K562 (cell line): ENCODE measurements around the gene PGM5. TPM values are rescaled to one million over a fixed set of nuclear protein-coding genes. Genes with fewer than 3 reads are reported as not detected.

Experiments used
- ATAC-seq: fragments of 200-7000 bp; cut with Tn5 transposase; 3 replicates; pipeline ENCODE4 v1.9.1; 2020; ENCODE audit warnings: moderate library complexity
- BruUV-seq: library from RNA; stranded (reverse); fragments of 400-500 nt; replicated peaks from 2 replicates; lab custom pipeline; 2021; lab: Mats Ljungman, UMichigan
- CTCF ChIA-PET: fragments of 300-600 bp; formaldehyde crosslinking; extraction: SDS; loops from one replicate; lab custom pipeline; 2021; ENCODE audit warnings: low intra/inter-chr PET ratio; lab: Yijun Ruan, JAX
- POLR2A ChIA-PET: fragments of 300-600, 350-650 bp; sonication (Branson Sonifier 250); formaldehyde crosslinking; extraction: SDS; loops from one replicate; lab custom pipeline; 2021; ENCODE audit warnings: antibody characterized with exemption, inconsistent platforms; lab: Yijun Ruan, JAX
- DNase-seq, 4 experiments: peaks; one replicate each; pipeline versions ENCODE4 v3.0.0 to v3.0.0-alpha.2; 2011 to 2018; ENCODE audit warnings: low spot score in 3 of 4, mixed read lengths in 3 of 4; ENCODE audit errors: extremely low read depth in 1 of 4
- FAIRE-seq: peaks from 2 replicates; lab custom pipeline; 2011; peaks lifted over from hg19 to GRCh38; lab: Jason Lieb, UNC
- H2AFZ ChIP-seq: 2 replicates; pipeline ENCODE4 v1.6.0; 2011; ENCODE audit warnings: low read depth, low read length, control low read depth, inconsistent platforms
- H3K27ac ChIP-seq: fragments of 200-600 bp; 3 replicates; pipeline ENCODE4 v1.8.0; 2011; ENCODE audit warnings: low read depth, mild to moderate bottlenecking, control low read depth, inconsistent platforms, low read length, moderate library complexity, mixed read lengths; ENCODE audit errors: extremely low read depth
- H3K27me3 ChIP-seq, 2 experiments: fragments of 300-600 bp in 1 of 2; 2 replicates in 1 of 2; 3 replicates in 1 of 2; pipeline versions ENCODE4 v1.6.0 to v1.8.0; 2011; ENCODE audit warnings: inconsistent platforms in 2 of 2, low read length in 2 of 2, mild to moderate bottlenecking in 1 of 2, mixed read lengths in 1 of 2, moderate library complexity in 1 of 2; ENCODE audit not compliant: control insufficient read depth in 2 of 2, insufficient read depth in 2 of 2
- H3K36me3 ChIP-seq: fragments of 300-600 bp; 3 replicates; pipeline ENCODE4 v1.8.0; 2011; ENCODE audit warnings: mild to moderate bottlenecking, low read length, inconsistent platforms; ENCODE audit not compliant: control insufficient read depth, insufficient read depth
- H3K4me1 ChIP-seq, 2 experiments: fragments of 200-600 bp in 1 of 2; replicated peaks in 1 of 2; 2 replicates in 1 of 2; 3 replicates in 1 of 2; pipeline versions ENCODE4 v1.5.1 to v1.8.0; 2011; ENCODE audit warnings: inconsistent platforms in 2 of 2, low read length in 2 of 2, mild to moderate bottlenecking in 1 of 2, mixed read lengths in 1 of 2, moderate library complexity in 1 of 2; ENCODE audit not compliant: control insufficient read depth in 2 of 2, insufficient read depth in 2 of 2
- H3K4me2 ChIP-seq: 2 replicates; pipeline ENCODE4 v1.6.1; 2011; ENCODE audit warnings: low read length, control low read depth, inconsistent platforms, mixed read lengths; ENCODE audit not compliant: insufficient read depth
- H3K4me3 ChIP-seq: fragments of 200-600 bp; sonication (generic), shearing (Covaris generic); 2 replicates; pipeline ENCODE4 v1.5.1; 2016; ENCODE audit warnings: control low read depth, inconsistent platforms
- H3K79me2 ChIP-seq: fragments of 200-600 bp; 3 replicates; pipeline ENCODE4 v1.8.0; 2011; ENCODE audit warnings: low read length, inconsistent platforms; ENCODE audit not compliant: control insufficient read depth, insufficient read depth
- H3K9ac ChIP-seq, 2 experiments: 2 replicates each; pipeline versions ENCODE4 v1.6.0 to v1.6.1; 2011; ENCODE audit warnings: low read depth in 2 of 2, low read length in 2 of 2, control low read depth in 1 of 2, inconsistent platforms in 1 of 2, mild to moderate bottlenecking in 1 of 2, mixed read lengths in 1 of 2; ENCODE audit not compliant: insufficient read depth in 1 of 2
- H3K9me1 ChIP-seq: one replicate; pipeline ENCODE4 v1.6.0; 2011; ENCODE audit warnings: inconsistent platforms, mild to moderate bottlenecking, low read length, moderate library complexity; ENCODE audit not compliant: control insufficient read depth, insufficient read depth
- H3K9me3 ChIP-seq: replicated peaks from 2 replicates; pipeline ENCODE4 v1.5.1; 2011; ENCODE audit warnings: low read depth, low read length, inconsistent platforms; ENCODE audit not compliant: control insufficient read depth, insufficient read depth
- H4K20me1 ChIP-seq: replicated peaks from 2 replicates; pipeline ENCODE4 v1.6.1; 2011; ENCODE audit warnings: low read length, inconsistent platforms, mixed read lengths; ENCODE audit not compliant: control insufficient read depth, insufficient read depth
- BCL6 ChIP-seq: fragments of 250-450 bp; sonication (Bioruptor Pico); IDR thresholded peaks from 2 replicates; pipeline ENCODE4 v1.4.0; 2020
- CHD2 ChIP-seq: IDR thresholded peaks from 2 replicates; pipeline ENCODE4 v1.6.1; 2011; ENCODE audit warnings: low read depth, low read length
- CTBP1 ChIP-seq: fragments of 450-650 bp; IDR thresholded peaks from 2 replicates; pipeline ENCODE4 v1.6.1; 2016; ENCODE audit warnings: borderline replicate concordance
- HNRNPLL ChIP-seq: fragments of 200-400 bp; formaldehyde crosslinking; IDR thresholded peaks from 2 replicates; pipeline ENCODE4 v1.6.1; 2017; ENCODE audit warnings: low read length, low read depth, mild to moderate bottlenecking; ENCODE audit not compliant: poor library complexity, severe bottlenecking
- HOXB6 ChIP-seq: fragments of 250-450 bp; sonication (Bioruptor Pico); IDR thresholded peaks from 2 replicates; pipeline ENCODE4 v1.5.1; 2022; ENCODE audit warnings: mild to moderate bottlenecking, borderline replicate concordance
- IRF1 ChIP-seq: sonication (generic); formaldehyde crosslinking; IDR thresholded peaks from 2 replicates; pipeline ENCODE4 v1.8.0; 2022; ENCODE audit warnings: missing genetic modification reagents, mild to moderate bottlenecking, borderline replicate concordance
- NELFE ChIP-seq: IDR thresholded peaks from 2 replicates; pipeline ENCODE4 v1.6.1; 2011; ENCODE audit warnings: mild to moderate bottlenecking; ENCODE audit not compliant: insufficient read depth, insufficient read length
- NFE2 ChIP-seq: IDR thresholded peaks from 2 replicates; pipeline ENCODE4 v1.6.1; 2014; ENCODE audit warnings: antibody characterized with exemption, low read depth
- RB1 ChIP-seq: fragments of 450-650 bp; IDR thresholded peaks from 2 replicates; pipeline ENCODE4 v1.6.1; 2017; ENCODE audit warnings: low read depth, mild to moderate bottlenecking
- SMARCE1 ChIP-seq: fragments of 450-650 bp; IDR thresholded peaks from 2 replicates; pipeline ENCODE4 v1.7.1; 2016; ENCODE audit warnings: mild to moderate bottlenecking
- SOX6 ChIP-seq: fragments of 450-650 bp; IDR thresholded peaks from 2 replicates; pipeline ENCODE4 v1.6.1; 2014; ENCODE audit warnings: mild to moderate bottlenecking
- THRA ChIP-seq: fragments of 450-650 bp; IDR thresholded peaks from 2 replicates; pipeline ENCODE4 v1.6.1; 2017; ENCODE audit warnings: mild to moderate bottlenecking, moderate library complexity
- ZC3H8 ChIP-seq: fragments of 450-650 bp; IDR thresholded peaks from 2 replicates; pipeline ENCODE4 v1.6.1; 2017
- ZNF57 ChIP-seq: fragments of 450-650 bp; formaldehyde crosslinking; IDR thresholded peaks from 2 replicates; pipeline ENCODE4 v1.4.0; 2020; ENCODE audit warnings: mild to moderate bottlenecking, moderate library complexity
- ZNF589 ChIP-seq: fragments of 200-800 bp; sonication (Bioruptor generic); IDR thresholded peaks from 2 replicates; pipeline ENCODE4 v1.6.1; 2016; ENCODE audit warnings: low read depth, missing genetic modification characterization, missing compliant biosample characterization
- in situ Hi-C: fragments of 300-500 bp; cut with MboI; formaldehyde crosslinking; loops from 4 replicates; pipeline ENCODE4 v1.15.0; 2018; ENCODE audit warnings: inconsistent platforms, mixed read lengths
- intact Hi-C: fragments of 100-400 bp; cut with micrococcal nuclease; formaldehyde crosslinking; loops from 2 replicates; pipeline ENCODE4 v1.14.2; 2022
- polyA plus RNA-seq, 8 experiments: library from polyadenylated mRNA; depleted of rRNA in 4 of 8; stranded (reverse) in 5 of 8; unstranded in 3 of 8; fragments of >200 nt; fragmentation: Nextera tagmentation in 2 of 8; fragmentation: Illumina TruSeq in 1 of 8; extraction: Ambion mirVana in 2 of 8; extraction: Trizol in 1 of 8; gene quantifications; 2 replicates each; pipeline versions ENCODE4 v1.2.1 to v1.2.3, GENCODE V29; 2011 to 2014; ENCODE audit warnings: inconsistent platforms in 1 of 8, missing spikeins in 1 of 8
- total RNA-seq, 7 experiments: library from RNA; depleted of rRNA in 6 of 7; stranded (reverse); fragments of >200 nt in 6 of 7; fragmentation: Illumina TruSeq in 2 of 7; extraction: Trizol in 2 of 7; gene quantifications; 2 replicates each; pipeline versions ENCODE4 v1.2.1 to v1.2.3, GENCODE V29; 2011 to 2021; ENCODE audit warnings: low replicate concordance in 1 of 7

The PGM5 gene
- total and polyA plus RNA-seq, 9 of the 15 experiments (the other 6 are each of a cell fraction or from before 2014, with no cell fraction given), result 0.03 to 0.24 (median 0.15) TPM; not detected in 1

GRCh38 chr9:68547417-68547816, 191.0 kb downstream of the PGM5 start:
- Histone ChIP-seq H3K4me3 (no peak overlapping the region), H3K4me2 (no peak overlapping the region)
- POLR2A ChIA-PET, result no interaction called here
- BruUV-seq, result no TSS peak
- no peak for TF ChIP-seq ZC3H8
- TF ChIP-seq IRF1 (CRISPR knock-in tag), result no peak
- no peak for TF ChIP-seq THRA
- TF ChIP-seq CHD2, result no peak
- no peak for TF ChIP-seq HOXB6
- no peak for TF ChIP-seq NFE2
- TF ChIP-seq CTBP1, result no peak
- no peak for TF ChIP-seq SMARCE1
- TF ChIP-seq RB1, result no peak
- TF ChIP-seq ZNF589, result no peak
- no peak for TF ChIP-seq HNRNPLL
- TF ChIP-seq SOX6, result no peak
- no peak for TF ChIP-seq BCL6 (CRISPR knock-in tag)
- no peak for TF ChIP-seq ZNF57 (CRISPR knock-in tag)
- TF ChIP-seq NELFE, result no peak
- TF ChIP-seq, all 486 proteins: peak for 0
- Histone ChIP-seq H3K9me1 (no peaks in the 10 kb centered on the region), H3K27ac (no peak overlapping the region), H3K36me3 (no peaks in the 10 kb centered on the region), H2AFZ (no peak overlapping the region), H3K27me3 (0 out of 5 replicates have a peak, but pooled peaks cover 0 to 3% of the 10 kb centered on the region in 2 experiments), H3K4me1 (no peaks in the 10 kb centered on the region), H3K9me3 (no peaks in the 10 kb centered on the region), H4K20me1 (no peaks in the 10 kb centered on the region), H3K79me2 (no peaks in the 10 kb centered on the region), H3K9ac (no peak overlapping the region)
- FAIRE-seq (no peak), ATAC-seq (no peak), DNase-seq (no peak)
- CTCF ChIA-PET, result no interaction called here
- intact Hi-C loops, result no loop called here
- in situ Hi-C loops, result no loop called here
